HEK293 (cell line): Measurements from ENCODE around the gene RAB11A.

Experiments
- ATF2 ChIP-seq: fragments of 450-650 bp; formaldehyde crosslinking; IDR thresholded peaks from 2 replicates; pipeline ENCODE4 v1.5.1; 2016; ENCODE audit warnings: missing biosample characterization, missing genetic modification characterization, low read depth
- KLF16 ChIP-seq: fragments of 450-650 bp; formaldehyde crosslinking; IDR thresholded peaks from 2 replicates; pipeline ENCODE4 v1.5.1; 2017; ENCODE audit warnings: missing biosample characterization, missing genetic modification characterization
- SP3 ChIP-seq: fragments of 450-650 bp; formaldehyde crosslinking; IDR thresholded peaks from 2 replicates; pipeline ENCODE4 v1.5.1; 2016; ENCODE audit warnings: missing biosample characterization, missing genetic modification characterization
- ZNF157 ChIP-seq: fragments of 450-650 bp; formaldehyde crosslinking; IDR thresholded peaks from 2 replicates; pipeline ENCODE4 v1.5.1; 2016; ENCODE audit warnings: missing biosample characterization, missing genetic modification characterization
- ZNF174 ChIP-seq: fragments of 450-650 bp; formaldehyde crosslinking; IDR thresholded peaks from 2 replicates; pipeline ENCODE4 v1.5.0; 2017; ENCODE audit warnings: missing biosample characterization, mild to moderate bottlenecking, missing genetic modification characterization
- ZNF18 ChIP-seq: fragments of 450-650 bp; formaldehyde crosslinking; IDR thresholded peaks from 2 replicates; pipeline ENCODE4 v1.5.1; 2016; ENCODE audit warnings: missing biosample characterization, missing genetic modification characterization
- ZNF202 ChIP-seq: fragments of 450-650 bp; formaldehyde crosslinking; IDR thresholded peaks from 2 replicates; pipeline ENCODE4 v1.5.1; 2016; ENCODE audit warnings: missing biosample characterization, missing genetic modification characterization, borderline replicate concordance
- ZNF214 ChIP-seq: fragments of 450-650 bp; formaldehyde crosslinking; IDR thresholded peaks from 2 replicates; pipeline ENCODE4 v1.5.1; 2017; ENCODE audit warnings: missing biosample characterization, mild to moderate bottlenecking, missing genetic modification characterization, borderline replicate concordance
- ZNF311 ChIP-seq: fragments of 450-650 bp; formaldehyde crosslinking; IDR thresholded peaks from 2 replicates; pipeline ENCODE4 v1.5.1; 2017; ENCODE audit warnings: missing biosample characterization, missing genetic modification characterization, borderline replicate concordance
- ZNF324 ChIP-seq: fragments of 450-650 bp; formaldehyde crosslinking; IDR thresholded peaks from 2 replicates; pipeline ENCODE4 v1.5.1; 2016; ENCODE audit warnings: missing biosample characterization, missing genetic modification characterization
- ZNF350 ChIP-seq: fragments of 450-650 bp; formaldehyde crosslinking; IDR thresholded peaks from 2 replicates; pipeline ENCODE4 v1.5.0; 2017; ENCODE audit warnings: missing biosample characterization, mild to moderate bottlenecking, missing genetic modification characterization
- ZNF366 ChIP-seq: fragments of 450-650 bp; formaldehyde crosslinking; conservative IDR thresholded peaks from 2 replicates; pipeline ENCODE4 v1.5.1; 2016; ENCODE audit warnings: missing biosample characterization, missing genetic modification characterization
- ZNF423 ChIP-seq: fragments of 450-650 bp; formaldehyde crosslinking; IDR thresholded peaks from 2 replicates; pipeline ENCODE4 v1.5.1; 2016; ENCODE audit warnings: missing biosample characterization, missing genetic modification characterization
- ZNF510 ChIP-seq: fragments of 450-650 bp; formaldehyde crosslinking; IDR thresholded peaks from 2 replicates; pipeline ENCODE4 v1.5.1; 2018; ENCODE audit warnings: mild to moderate bottlenecking, missing genetic modification characterization, missing biosample characterization; ENCODE audit not compliant: insufficient replicate concordance
- ZNF585B ChIP-seq: fragments of 450-650 bp; formaldehyde crosslinking; IDR thresholded peaks from 2 replicates; pipeline ENCODE4 v1.5.1; 2016; ENCODE audit warnings: missing biosample characterization, missing genetic modification characterization
- ZNF654 ChIP-seq: fragments of 450-650 bp; formaldehyde crosslinking; IDR thresholded peaks from 2 replicates; pipeline ENCODE4 v1.5.1; 2016; ENCODE audit warnings: low read depth, missing biosample characterization, missing genetic modification characterization
- ZNF704 ChIP-seq: fragments of 450-650 bp; formaldehyde crosslinking; IDR thresholded peaks from 2 replicates; pipeline ENCODE4 v1.5.1; 2016; ENCODE audit warnings: missing biosample characterization, missing genetic modification characterization
- ZNF837 ChIP-seq: fragments of 450-650 bp; formaldehyde crosslinking; IDR thresholded peaks from 2 replicates; pipeline ENCODE4 v1.5.1; 2016; ENCODE audit warnings: missing biosample characterization, missing genetic modification characterization
- TF ChIP-seq, protein P1 (sequence below): fragments of 450-650 bp; formaldehyde crosslinking; IDR thresholded peaks from 2 replicates; pipeline ENCODE4 v1.5.1; 2016; ENCODE audit warnings: missing biosample characterization, missing genetic modification characterization
- TF ChIP-seq, protein P2 (sequence below): fragments of 450-650 bp; formaldehyde crosslinking; IDR thresholded peaks from 2 replicates; pipeline ENCODE4 v1.5.1; 2016; ENCODE audit warnings: missing biosample characterization, missing genetic modification characterization
- TF ChIP-seq, protein P3 (sequence below): fragments of 450-650 bp; formaldehyde crosslinking; IDR thresholded peaks from 2 replicates; pipeline ENCODE4 v1.5.1; 2016; ENCODE audit warnings: missing biosample characterization, missing genetic modification characterization
- TF ChIP-seq, protein P4 (sequence below): fragments of 450-650 bp; formaldehyde crosslinking; IDR thresholded peaks from 2 replicates; pipeline ENCODE4 v1.5.1; 2016; ENCODE audit warnings: missing biosample characterization, missing genetic modification characterization
- TF ChIP-seq, protein P5 (sequence below): fragments of 450-650 bp; IDR thresholded peaks from 2 replicates; pipeline ENCODE4 v1.5.1; 2018; ENCODE audit warnings: missing biosample characterization, mild to moderate bottlenecking, missing genetic modification characterization

RAB11A gene

GRCh38 chr15:65832549-65833364, 36.5 kb upstream of the RAB11A start (continued):
- peak; percentile 69 for TF ChIP-seq ZNF18 (tag by site-specific recombination)
- no peak for TF ChIP-seq ZNF585B (tag by site-specific recombination)
- TF ChIP-seq ZNF510 (tag by site-specific recombination): no peak
- peak; percentile 76 for TF ChIP-seq ATF2 (tag by site-specific recombination)
- TF ChIP-seq ZNF350: no peak
- TF ChIP-seq ZNF324 (tag by site-specific recombination): peak; percentile 84
- no peak for TF ChIP-seq ZNF202 (tag by site-specific recombination)
- peak; percentile 34; the same call in 1 of the 2 replicates for TF ChIP-seq ZNF837 (tag by site-specific recombination)
- peak; percentile 96 for TF ChIP-seq ZNF366 (tag by site-specific recombination)
- no peak for TF ChIP-seq ZNF654
- TF ChIP-seq, protein P1, sequence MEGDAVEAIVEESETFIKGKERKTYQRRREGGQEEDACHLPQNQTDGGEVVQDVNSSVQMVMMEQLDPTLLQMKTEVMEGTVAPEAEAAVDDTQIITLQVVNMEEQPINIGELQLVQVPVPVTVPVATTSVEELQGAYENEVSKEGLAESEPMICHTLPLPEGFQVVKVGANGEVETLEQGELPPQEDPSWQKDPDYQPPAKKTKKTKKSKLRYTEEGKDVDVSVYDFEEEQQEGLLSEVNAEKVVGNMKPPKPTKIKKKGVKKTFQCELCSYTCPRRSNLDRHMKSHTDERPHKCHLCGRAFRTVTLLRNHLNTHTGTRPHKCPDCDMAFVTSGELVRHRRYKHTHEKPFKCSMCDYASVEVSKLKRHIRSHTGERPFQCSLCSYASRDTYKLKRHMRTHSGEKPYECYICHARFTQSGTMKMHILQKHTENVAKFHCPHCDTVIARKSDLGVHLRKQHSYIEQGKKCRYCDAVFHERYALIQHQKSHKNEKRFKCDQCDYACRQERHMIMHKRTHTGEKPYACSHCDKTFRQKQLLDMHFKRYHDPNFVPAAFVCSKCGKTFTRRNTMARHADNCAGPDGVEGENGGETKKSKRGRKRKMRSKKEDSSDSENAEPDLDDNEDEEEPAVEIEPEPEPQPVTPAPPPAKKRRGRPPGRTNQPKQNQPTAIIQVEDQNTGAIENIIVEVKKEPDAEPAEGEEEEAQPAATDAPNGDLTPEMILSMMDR: 0 out of 2 replicates have a peak, but pooled peaks have one; percentile 31
- TF ChIP-seq, protein P2, sequence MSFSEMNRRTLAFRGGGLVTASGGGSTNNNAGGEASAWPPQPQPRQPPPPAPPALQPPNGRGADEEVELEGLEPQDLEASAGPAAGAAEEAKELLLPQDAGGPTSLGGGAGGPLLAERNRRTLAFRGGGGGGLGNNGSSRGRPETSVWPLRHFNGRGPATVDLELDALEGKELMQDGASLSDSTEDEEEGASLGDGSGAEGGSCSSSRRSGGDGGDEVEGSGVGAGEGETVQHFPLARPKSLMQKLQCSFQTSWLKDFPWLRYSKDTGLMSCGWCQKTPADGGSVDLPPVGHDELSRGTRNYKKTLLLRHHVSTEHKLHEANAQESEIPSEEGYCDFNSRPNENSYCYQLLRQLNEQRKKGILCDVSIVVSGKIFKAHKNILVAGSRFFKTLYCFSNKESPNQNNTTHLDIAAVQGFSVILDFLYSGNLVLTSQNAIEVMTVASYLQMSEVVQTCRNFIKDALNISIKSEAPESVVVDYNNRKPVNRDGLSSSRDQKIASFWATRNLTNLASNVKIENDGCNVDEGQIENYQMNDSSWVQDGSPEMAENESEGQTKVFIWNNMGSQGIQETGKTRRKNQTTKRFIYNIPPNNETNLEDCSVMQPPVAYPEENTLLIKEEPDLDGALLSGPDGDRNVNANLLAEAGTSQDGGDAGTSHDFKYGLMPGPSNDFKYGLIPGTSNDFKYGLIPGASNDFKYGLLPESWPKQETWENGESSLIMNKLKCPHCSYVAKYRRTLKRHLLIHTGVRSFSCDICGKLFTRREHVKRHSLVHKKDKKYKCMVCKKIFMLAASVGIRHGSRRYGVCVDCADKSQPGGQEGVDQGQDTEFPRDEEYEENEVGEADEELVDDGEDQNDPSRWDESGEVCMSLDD (tag by site-specific recombination): no peak
- TF ChIP-seq, protein P3, sequence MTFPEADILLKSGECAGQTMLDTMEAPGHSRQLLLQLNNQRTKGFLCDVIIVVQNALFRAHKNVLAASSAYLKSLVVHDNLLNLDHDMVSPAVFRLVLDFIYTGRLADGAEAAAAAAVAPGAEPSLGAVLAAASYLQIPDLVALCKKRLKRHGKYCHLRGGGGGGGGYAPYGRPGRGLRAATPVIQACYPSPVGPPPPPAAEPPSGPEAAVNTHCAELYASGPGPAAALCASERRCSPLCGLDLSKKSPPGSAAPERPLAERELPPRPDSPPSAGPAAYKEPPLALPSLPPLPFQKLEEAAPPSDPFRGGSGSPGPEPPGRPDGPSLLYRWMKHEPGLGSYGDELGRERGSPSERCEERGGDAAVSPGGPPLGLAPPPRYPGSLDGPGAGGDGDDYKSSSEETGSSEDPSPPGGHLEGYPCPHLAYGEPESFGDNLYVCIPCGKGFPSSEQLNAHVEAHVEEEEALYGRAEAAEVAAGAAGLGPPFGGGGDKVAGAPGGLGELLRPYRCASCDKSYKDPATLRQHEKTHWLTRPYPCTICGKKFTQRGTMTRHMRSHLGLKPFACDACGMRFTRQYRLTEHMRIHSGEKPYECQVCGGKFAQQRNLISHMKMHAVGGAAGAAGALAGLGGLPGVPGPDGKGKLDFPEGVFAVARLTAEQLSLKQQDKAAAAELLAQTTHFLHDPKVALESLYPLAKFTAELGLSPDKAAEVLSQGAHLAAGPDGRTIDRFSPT (tag by site-specific recombination): no peak
- no peak for TF ChIP-seq KLF16 (tag by site-specific recombination)
- TF ChIP-seq SP3: peak; percentile 21; the same call in 1 of the 2 replicates
- TF ChIP-seq ZNF174 (tag by site-specific recombination): no peak
- TF ChIP-seq ZNF214 (tag by site-specific recombination): no peak
- TF ChIP-seq ZNF704 (tag by site-specific recombination): no peak
- TF ChIP-seq, protein P4, sequence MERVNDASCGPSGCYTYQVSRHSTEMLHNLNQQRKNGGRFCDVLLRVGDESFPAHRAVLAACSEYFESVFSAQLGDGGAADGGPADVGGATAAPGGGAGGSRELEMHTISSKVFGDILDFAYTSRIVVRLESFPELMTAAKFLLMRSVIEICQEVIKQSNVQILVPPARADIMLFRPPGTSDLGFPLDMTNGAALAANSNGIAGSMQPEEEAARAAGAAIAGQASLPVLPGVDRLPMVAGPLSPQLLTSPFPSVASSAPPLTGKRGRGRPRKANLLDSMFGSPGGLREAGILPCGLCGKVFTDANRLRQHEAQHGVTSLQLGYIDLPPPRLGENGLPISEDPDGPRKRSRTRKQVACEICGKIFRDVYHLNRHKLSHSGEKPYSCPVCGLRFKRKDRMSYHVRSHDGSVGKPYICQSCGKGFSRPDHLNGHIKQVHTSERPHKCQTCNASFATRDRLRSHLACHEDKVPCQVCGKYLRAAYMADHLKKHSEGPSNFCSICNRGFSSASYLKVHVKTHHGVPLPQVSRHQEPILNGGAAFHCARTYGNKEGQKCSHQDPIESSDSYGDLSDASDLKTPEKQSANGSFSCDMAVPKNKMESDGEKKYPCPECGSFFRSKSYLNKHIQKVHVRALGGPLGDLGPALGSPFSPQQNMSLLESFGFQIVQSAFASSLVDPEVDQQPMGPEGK: peak; percentile 90
- TF ChIP-seq, protein P5, sequence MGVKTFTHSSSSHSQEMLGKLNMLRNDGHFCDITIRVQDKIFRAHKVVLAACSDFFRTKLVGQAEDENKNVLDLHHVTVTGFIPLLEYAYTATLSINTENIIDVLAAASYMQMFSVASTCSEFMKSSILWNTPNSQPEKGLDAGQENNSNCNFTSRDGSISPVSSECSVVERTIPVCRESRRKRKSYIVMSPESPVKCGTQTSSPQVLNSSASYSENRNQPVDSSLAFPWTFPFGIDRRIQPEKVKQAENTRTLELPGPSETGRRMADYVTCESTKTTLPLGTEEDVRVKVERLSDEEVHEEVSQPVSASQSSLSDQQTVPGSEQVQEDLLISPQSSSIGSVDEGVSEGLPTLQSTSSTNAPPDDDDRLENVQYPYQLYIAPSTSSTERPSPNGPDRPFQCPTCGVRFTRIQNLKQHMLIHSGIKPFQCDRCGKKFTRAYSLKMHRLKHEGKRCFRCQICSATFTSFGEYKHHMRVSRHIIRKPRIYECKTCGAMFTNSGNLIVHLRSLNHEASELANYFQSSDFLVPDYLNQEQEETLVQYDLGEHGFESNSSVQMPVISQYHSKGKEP (tag by site-specific recombination): peak; percentile 82
- TF ChIP-seq ZNF157: no peak
- no peak for TF ChIP-seq ZNF311 (tag by site-specific recombination)
- TF ChIP-seq ZNF423: no peak; the same call in 1 of the 2 replicates
